Coronary artery (tissue), 2 donors: ENCODE results near the gene TAF8.

Experiments used
- DNase-seq: peaks from one replicate; pipeline ENCODE4 v3.0.0-alpha.2; 2017; ENCODE audit warnings: low spot score
- H3K27ac ChIP-seq, 2 donors: fragments of 200-600 bp; sonication (generic); one replicate each; pipeline ENCODE4 v1.5.1; 2016 to 2019
- H3K4me3 ChIP-seq: fragments of 200-600 bp; sonication (generic); 2 replicates; pipeline ENCODE4 v1.5.1; 2016; ENCODE audit warnings: mild to moderate bottlenecking, moderate library complexity
- CTCF ChIP-seq: fragments of 200-600 bp; sonication (generic); IDR thresholded peaks from one replicate; pipeline ENCODE4 v1.5.1; 2019; ENCODE audit warnings: antibody characterized with exemption

Gene TAF8

GRCh38 chr6:42136508-42137193, 86.3 kb downstream of the TAF8 start:
- Histone ChIP-seq H3K4me3 (no peak overlapping the region), H3K27ac (no peak overlapping the region)
- no peak for DNase-seq
- TF ChIP-seq CTCF: no peak
